Activated T-helper 1 cell treated with anti-CD3 and anti-CD28 coated beads, Interleukin-2, amount 50 U/mL, for 16 hours (primary cell): ENCODE data around the gene TMEM207.

ENCODE experiments used
- DNase-seq, 2 donors: peaks; one replicate each; pipeline ENCODE4 v3.0.0-alpha.2; 2020; ENCODE audit warnings: low read depth in 1 of 2, low spot score in 1 of 2

Gene TMEM207

DNA sequence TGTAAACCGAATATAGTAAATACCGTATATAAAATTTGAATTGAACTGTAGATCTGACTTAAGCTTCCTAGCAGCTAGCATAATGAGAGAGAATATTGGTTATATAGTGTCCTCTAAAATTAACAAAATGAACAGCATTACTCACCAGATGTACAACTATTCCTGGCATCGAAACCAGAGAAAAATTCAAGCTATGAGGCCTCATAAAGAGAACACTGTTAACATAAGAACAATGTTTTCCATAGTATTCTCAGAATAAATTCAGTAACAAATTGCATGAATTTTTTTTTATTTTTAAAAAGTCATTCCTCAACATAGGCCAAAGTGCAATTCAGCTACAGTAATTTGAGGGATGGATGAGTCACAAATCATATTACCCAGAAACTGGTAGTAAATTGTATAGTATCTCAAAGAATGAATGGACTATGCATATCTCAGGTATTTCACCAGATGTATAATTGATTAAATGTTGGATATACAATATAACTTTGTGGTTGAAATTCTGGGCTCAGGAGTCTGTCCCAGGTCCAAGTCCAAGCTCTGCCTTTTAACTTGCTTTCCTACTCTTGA, 5.0 kb downstream of the TMEM207 start:
- DNase-seq, result no peak

DNA sequence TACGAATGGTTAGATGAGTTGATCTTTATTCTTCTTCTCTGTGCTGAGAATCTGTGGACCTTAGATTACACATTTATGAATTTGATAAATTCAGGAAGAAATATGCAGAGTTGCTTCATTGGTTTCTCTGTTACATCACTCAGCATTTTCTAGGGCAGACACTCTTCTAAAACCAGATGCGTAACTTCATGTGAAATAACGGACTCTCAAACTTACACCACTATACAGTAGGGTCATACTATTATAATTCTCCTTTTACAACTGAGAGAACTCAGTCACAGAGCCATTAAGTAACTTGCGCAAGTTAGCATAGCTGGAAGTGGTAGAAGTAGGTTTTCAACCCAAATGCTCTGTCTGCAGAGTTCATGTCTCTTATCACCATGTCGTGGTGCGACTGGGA, 5.7 kb downstream of the TMEM207 start:
- DNase-seq, result no peak

DNA sequence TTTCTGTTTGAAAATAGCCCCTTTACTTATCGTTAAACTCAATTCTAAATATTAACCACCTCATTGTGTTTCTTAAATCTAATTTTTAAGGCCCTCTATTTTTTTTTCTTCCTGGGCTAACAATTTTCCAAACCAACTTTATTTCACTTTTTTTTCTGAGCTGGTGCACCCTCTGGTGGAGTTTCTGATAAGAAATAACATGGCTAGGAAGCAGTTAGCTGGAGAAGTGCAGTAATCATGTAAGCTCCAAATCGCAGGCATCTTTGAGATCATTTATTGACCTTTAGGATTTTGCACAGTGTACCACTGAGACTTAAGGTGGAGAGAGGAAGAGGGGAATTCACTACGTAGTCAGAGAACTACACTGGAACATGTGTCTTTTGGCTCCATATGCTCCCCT, 6.4 kb downstream of the TMEM207 start:
- no peak for DNase-seq

DNA sequence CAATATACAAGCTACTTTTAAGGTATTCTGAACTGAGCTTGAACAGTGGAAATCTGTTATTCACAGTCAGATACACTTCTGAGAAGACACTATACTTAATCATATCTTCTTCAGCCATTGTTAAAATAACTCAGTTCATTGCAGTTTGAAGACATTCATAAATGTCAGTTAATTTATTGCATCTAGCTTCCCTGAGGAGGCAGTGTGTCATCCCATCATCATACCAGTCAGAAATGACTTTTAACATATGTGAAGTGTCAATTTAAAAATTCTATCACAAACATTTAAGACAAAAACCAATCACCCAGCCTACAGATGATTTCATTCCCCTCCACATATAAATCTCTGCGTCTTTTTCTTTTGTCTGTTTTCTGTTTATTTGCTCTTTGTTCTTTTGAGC, 7.5 kb downstream of the TMEM207 start:
- DNase-seq, result no peak

DNA sequence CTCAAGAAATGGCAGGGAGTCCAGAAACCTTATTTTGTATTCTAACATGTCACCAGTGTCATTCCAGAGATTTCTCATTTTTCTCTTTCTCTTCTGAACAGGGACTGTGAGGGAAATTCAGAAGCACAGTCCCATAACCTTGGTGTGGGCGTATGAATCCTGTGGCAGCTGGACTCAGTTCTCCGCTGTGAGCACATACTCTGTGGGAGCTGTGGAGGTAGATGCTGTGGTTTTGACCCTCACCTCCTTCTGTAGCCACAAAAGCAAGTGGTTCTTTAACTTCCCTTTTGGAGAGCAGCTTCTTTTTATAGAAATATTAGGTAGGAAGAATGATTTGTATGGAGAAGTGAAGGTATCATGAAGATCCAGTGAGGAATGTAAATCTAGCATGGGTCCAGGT, 13.4 kb downstream of the TMEM207 start:
- DNase-seq, result no peak

DNA sequence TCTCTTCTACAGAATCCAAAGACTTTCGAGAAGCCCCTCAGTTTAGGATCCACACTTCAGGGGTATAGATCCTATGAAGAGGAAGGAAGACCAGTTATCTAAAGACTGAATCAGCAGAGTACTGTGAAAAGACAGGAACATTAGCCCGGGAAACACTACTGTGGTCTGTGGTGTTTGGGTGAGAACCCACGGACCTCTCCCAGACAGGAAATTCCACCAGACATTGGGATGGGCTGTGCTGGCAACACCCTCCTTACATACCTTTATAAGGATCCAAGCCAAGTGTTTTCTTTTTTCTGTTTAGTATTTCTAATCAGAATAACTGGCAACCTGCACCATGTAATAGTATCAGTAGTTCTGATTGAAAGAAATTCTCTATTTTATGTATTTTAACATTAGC, 14.1 kb downstream of the TMEM207 start:
- DNase-seq, result no peak

DNA sequence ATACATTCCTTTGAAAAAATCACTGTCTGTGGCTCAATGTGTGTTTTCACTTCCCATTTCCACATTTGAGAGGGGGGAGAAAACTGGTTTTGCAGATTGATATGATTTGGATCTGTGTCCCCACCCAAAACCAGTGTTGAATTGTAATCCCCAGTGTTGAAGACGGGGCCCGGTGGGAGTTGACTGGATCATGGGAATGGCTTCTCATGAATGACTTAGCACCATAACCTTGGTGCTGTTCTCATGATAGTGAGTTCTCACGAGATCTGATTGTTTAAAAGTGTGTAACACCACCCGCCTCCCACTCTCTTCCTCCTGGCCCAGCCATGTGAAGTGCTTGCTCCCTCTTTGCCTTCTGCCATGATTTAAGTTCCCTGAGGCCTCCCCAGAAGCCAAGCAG, 16.1 kb downstream of the TMEM207 start:
- DNase-seq, result no peak

DNA sequence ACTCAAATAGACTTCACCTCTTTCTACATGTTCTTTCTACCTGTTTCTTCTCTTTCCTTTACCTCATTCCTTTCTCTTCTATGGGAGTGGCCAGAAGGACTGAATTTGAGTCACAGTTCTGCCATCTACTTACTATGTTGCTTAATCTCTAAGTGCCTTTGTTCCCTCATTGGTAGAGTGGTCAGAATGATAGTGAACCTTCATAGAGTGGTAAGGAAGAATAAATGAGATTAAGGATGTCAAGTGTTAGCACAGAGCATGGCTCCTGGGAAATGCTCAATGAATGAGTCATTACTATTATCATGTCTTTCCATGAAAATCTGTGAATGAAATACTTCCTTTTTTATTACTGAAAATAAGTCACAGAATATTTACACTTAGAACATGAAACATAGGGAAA, 17.5 kb downstream of the TMEM207 start:
- DNase-seq, result no peak

DNA sequence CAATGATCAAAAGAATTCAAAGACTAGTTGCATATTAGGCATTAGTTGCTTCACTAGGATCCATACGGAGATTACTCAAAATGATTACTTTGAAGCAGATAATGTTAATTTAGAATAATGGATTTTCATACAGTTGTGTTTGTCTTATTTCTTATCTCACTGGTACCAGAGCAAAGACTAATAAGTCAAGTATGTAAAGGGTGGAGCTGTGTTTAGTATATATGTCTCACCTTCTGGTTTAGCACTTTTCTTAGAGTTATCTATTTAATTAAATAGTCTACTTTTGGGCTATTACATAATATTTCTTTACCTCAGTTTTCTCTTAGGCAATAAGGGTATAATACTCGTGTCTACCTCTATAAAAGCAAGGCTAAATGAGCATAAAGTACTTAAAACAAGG, 18.8 kb downstream of the TMEM207 start:
- DNase-seq, result no peak

DNA sequence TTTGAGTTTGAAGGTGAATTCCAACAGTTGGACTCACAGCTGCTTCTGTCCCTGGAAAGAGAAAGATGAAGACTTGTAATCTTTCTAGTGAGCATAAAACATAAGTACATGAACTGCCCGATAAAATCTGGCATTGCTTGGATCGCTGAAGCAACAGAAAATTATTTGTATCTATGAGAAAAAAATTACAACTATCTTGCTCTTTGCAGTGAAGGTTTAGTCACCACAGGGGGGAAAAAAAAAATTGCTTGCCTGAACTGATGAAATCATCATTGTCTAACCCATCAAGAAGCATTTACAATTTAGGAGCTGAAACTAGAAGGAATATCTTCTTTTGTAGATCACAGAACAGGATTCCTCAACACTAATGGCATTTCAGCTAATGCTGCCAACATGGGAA, 20.0 kb downstream of the TMEM207 start:
- DNase-seq, result no peak

DNA sequence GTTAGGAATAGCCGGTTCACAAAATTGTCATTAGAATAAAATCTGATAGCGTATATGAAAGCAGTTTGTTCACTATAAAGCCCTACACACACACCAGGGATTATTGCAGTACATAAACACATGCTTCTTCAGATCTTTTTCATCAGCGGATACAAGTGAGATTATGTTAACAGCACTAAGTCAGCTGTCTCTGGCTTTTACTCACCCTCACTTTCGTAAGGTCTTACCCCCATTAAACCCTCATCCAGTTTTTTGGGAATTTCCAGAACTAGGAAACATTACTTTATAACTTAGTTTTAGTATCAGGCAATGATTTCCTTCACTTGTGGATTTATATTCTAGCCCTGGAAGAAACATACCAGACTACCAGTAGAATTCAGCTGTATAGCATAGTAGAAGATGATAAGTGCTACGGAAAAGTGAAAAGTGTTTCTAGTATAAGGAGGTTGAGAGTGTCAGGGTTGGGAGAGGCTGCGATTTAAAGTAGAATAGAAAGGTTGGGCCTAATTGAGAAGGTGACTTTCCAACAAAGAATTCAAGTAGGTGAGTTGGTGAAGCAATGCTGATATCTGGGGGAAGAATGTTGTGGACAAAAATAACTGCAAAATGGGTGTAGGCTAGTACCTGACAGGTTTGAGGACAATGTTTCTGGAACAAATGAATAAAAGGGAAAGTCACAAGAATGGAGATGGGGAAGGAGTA, 22.7 kb downstream of the TMEM207 start:
- no peak for DNase-seq

DNA sequence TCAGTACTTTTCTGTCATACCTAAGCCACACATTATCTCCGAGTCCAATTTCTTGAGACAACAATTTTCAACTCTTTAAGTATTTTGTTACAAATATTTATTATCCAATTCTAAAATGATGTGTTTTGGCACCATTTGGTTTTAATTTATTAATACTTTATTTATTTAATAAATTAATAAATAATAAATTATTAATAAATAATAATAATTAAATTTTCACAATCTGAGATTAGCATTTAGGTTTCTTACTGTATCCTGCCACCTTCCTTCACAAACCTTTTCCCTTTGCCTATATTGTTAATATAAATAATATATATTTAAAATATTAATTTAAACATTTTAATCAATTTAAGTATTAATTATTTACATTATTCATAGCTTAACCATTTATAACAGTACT, 23.9 kb downstream of the TMEM207 start:
- DNase-seq, result no peak

DNA sequence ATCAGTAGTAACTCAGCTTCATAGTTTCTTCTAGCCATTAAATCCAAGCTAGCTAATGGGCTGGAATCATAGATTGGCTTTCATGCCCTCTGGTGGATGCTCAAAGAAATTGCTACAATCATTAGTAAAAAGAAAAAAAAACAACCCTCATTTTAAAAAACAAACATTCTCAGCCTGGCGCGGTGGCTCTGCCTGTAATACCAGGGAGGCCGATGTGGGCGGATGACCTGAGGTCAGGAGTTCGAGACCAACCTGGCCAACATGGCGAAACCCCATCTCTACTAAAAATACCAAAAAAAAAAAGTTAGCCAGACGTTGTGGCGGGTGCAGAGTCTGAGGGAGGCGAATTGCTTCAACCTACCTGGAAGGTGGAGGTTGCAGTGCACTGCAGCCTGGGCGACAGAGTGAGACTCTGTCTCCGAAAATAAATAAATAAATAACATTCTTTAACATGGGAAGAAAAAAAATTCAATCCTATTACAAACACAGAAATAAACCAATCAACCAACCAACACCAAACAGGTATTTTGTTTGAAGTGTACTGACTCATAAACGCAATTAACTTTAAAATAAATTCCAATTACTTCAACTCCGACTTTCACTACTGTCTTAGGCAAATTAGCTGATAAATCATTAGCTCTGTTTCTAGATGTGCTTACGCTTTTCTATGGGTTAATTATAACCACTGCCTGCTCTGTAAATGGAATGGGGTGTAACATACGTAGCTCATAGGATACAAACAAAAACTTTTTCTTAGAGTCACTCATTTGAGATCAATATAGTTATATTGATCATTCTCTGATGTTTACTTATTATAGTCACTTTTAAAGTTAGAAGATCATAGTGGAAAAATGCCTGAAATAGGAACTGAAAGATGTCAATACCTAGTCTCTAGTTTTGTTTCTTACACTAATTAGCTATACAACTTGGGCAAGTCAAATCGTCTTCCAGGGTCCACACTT, 24.9 kb downstream of the TMEM207 start:
- DNase-seq, result no peak

DNA sequence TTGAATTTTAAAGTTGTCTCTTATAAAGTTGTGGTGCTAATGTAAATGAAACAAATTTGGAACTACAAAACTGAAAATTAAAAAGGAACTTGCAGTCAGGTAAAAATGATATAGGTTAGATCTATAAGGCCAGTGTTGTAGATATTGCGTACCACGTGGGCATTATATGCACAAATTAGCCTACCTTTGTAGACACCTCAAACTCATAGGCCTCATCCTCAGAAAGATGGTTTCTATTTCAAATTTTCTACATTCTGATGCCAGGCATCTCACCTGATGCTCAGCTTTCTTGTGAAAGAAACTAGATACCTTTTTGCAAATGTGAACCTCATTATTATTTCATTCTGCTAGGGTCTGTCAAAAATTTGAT, 25.6 kb downstream of the TMEM207 start:
- no peak for DNase-seq

DNA sequence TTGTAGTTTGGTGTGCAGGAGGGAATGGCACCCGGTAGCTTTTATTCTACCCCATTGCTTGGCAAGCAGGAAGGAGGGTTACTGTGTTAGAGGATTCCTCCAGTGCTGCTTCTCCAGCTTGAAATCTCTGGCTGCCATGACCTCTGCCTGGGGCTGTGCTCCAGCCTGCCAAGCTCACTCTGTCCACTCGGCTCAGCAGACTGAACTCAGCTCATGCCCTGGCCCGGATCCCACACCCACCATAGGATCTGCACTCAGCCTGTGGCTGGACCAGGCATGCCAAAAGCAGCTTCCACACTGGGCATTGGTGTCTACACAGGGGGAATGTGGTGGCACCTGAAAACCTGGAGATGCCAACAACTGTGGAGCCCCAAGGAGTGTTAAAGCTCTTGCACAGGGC, 35.4 kb downstream of the TMEM207 start:
- no peak for DNase-seq

DNA sequence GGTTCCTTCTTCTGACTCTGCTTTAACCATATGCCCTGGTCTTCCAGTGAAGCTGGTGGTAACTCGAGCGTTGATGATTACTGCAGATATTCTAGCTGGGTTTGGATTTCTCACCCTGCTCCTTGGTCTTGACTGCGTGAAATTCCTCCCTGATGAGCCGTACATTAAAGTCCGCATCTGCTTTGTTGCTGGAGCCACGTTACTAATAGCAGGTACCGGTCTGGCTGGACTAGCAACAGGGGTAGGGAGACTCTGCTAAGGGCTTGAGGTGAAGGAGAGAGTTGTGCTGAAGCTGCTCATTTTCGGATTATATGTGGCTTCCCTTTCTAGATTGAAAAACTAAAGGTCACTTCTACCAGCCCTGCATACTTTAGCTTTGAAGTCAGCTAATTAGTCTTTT, 45.0 kb downstream of the TMEM207 start:
- no peak for DNase-seq

DNA sequence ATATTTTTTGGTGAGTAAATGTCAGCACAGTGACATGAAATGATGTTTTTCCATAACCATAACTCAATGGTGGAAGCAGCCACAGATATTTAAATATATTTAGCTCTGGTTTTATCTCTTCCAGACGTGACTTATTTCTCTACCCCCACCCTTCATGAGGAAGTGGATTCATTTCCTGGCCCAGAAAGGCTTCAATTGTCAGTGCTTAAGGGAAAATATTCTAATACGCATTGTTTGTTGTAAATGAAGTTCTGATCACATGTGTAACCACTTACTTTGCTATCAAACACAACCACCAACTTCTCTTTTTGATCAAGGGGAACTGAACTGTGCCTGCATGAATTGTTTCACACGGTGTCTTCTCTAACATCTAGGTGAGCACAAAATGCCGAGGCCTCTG, 47.7 kb downstream of the TMEM207 start:
- no peak for DNase-seq

DNA sequence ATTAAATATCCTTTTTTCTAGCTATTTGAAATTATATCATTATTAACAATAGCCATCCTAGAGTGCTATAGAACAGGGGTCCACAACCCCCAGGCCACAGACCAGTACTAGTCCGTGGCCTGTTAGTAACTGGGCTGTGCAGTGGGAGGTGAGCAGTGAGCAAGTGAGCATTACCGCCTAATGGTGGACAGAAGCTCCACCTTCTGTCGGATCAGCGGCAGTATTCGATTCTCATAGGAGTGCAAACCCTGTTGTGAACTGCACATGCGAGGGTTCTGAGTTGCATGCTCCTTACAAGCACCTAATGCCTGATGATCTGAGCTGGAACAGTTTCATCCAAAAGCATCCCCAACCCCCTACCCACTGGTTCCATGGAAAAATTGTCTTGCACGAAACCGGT, 50.0 kb downstream of the TMEM207 start:
- no peak for DNase-seq

DNA sequence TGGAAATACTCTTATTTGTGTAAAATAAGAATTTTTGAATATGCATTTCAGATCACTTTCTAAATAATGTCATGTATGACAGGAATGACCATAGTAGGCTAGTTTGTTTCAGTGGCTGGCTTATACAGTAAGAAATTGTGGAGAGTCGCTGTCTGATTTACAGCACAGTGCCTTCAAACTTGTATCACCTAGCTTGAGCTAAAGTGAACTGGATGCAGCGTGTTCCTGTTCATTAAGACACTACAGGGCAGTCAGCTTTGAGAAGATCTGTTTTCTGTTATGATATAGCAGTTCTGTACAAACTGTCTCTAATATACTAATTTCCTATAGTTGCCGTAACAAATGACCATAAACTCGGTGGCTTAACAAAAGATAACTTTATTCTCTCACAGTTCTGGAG, 51.8 kb downstream of the TMEM207 start:
- no peak for DNase-seq

DNA sequence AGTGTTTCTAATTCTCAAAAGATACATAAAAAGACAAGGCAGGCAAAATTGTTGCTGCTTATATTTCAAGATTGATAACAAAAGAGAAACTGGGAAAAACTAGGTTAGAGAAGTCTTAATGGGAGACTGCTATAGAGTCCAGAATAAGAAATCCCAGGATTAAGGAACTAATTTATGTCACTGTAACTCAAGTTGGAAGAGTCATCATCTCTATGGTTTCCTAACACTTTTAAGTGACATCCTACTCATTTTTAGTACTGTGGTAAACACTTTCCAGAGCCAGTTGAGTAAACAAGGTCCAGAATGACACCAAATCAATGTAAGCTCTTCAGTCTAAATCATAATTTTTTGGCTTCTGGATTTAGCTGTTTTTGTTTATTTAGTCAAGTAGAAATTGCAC, 53.7 kb downstream of the TMEM207 start:
- DNase-seq, result no peak

DNA sequence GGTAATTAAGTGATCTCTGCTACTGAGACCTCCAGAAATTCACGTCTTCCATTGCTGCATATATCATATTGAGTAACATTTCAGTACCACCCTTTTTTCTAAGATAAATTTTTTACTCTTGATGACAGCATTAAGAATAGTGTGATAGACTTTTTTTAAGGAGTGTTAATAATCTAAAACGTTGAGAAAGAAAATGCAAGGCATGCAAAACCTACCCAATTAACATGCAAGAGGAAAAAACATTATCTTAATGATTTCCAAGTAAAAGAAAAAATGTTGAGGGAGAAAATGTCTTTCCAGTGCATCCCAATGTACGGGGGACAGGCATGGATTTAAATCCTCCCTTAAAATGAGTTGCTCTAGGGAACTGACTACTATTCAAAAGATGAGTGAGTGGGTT, 61.0 kb downstream of the TMEM207 start:
- no peak for DNase-seq

DNA sequence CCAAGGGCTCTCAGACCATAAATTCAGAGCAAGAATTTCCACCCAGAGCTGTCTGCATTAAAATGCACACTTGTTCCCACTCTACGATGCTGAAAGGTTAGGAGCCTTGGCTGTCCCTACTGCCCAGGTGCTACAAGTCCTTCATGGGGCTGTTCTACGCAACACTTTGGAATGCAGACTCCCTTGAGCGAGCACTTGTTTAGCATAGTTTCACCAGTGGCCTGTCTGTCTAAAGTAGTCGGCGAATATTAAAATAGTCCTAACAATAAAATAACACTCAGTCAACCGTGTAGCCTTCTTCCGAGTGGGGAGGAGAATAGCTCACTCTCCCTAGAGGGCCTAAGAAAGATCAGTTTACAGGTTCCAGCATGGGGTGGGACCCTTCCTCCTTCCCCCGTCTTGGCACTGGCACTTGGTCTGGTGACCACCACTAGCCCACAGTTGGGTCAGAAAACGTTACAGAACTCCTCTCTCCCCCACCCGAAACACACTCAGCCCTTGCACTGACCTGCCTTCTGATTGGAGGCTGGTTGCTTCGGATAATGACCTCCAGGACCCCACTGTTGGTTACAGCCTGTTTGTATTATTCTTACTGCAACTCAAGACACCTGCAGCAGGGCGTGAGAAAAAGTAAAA, 62.0 kb downstream of the TMEM207 start, which contains the start of gene CLDN16:
Gene CLDN16 (plus strand): TSS at position 586 of the 636 bp plus-strand sequence. CDS start 167 bp downstream, outside the sequence.
- no peak for DNase-seq
